GM10248 (cell line): ENCODE measurements around the gene KRTAP10-7.
"Not testable (repeated sequence)": the region's sequence is repeated elsewhere in the genome, so short reads cannot be mapped to it uniquely, and the experiment has no call there.

Experiments used
- CTCF ChIA-PET: fragments of 300-600 bp; sonication (Branson Sonifier 250); formaldehyde crosslinking; extraction: SDS; loops from one replicate; lab custom pipeline; 2021; ENCODE audit warnings: antibody characterized with exemption; lab: Yijun Ruan, JAX
- POLR2A ChIA-PET: fragments of 350-650 bp; sonication (Branson Sonifier 250); formaldehyde crosslinking; extraction: SDS; loops from one replicate; lab custom pipeline; 2020; ENCODE audit warnings: antibody characterized with exemption; lab: Yijun Ruan, JAX
- DNase-seq: peaks from one replicate; pipeline ENCODE4 v3.0.0; 2012; ENCODE audit errors: extremely low spot score
- CTCF ChIP-seq: IDR thresholded peaks from 2 replicates; pipeline ENCODE4 v1.5.1; 2012; ENCODE audit warnings: mild to moderate bottlenecking, low read depth; ENCODE audit errors: extremely low read depth, missing control alignments, control extremely low read depth

KRTAP10-7 gene

GRCh38 chr21:44556879-44557278 is 43.5 kb upstream of the KRTAP10-7 start:
- CTCF ChIA-PET = interaction anchor here (0.8 kb wide), 1 partner anchor 18 kb away, joined by 3 read pairs; no protein-coding TSS in a partner anchor
- TF ChIP-seq CTCF = no peak
- POLR2A ChIA-PET = no interaction called here
- DNase-seq = no peak

- POLR2A ChIA-PET = no interaction called here
- TF ChIP-seq CTCF = no peak
Observed at GRCh38 chr21:44557491-44558328, 42.7 kb upstream of the KRTAP10-7 start.

GRCh38 chr21:44558329-44558675 is 42.1 kb upstream of the KRTAP10-7 start:
- CTCF ChIA-PET, DNase-seq, POLR2A ChIA-PET: not testable (repeated sequence)

More at GRCh38 chr21:44557491-44558328, 42.7 kb upstream of the KRTAP10-7 start:
- CTCF ChIA-PET = interaction anchor here (0.8 kb wide), 1 partner anchor 17 kb away, joined by 3 read pairs; no protein-coding TSS in a partner anchor
- no peak for DNase-seq

- POLR2A ChIA-PET = no interaction called here
- DNase-seq = no peak
- no peak for TF ChIP-seq CTCF
- CTCF ChIA-PET = no interaction called here
Observed at GRCh38 chr21:44558695-44559094, 41.7 kb upstream of the KRTAP10-7 start, which contains the start of gene KRTAP10-3. TSS of gene KRTAP10-3 (minus strand) at chr21:44558795. CDS start at chr21:44558715, 80 bp downstream.

- ChIA-PET CTCF (no interaction called here), POLR2A (no interaction called here)
- no peak for DNase-seq
- TF ChIP-seq CTCF = no peak
Observed at GRCh38 chr21:44564099-44564498, 36.3 kb upstream of the KRTAP10-7 start.

- ChIA-PET POLR2A (no interaction called here), CTCF (no interaction called here)
- DNase-seq = peak; percentile 20
- TF ChIP-seq CTCF = no peak
Observed at GRCh38 chr21:44564886-44565598, 35.4 kb upstream of the KRTAP10-7 start.

- peak; percentile 7 for DNase-seq
- TF ChIP-seq CTCF = no peak
- POLR2A ChIA-PET = no interaction called here
- CTCF ChIA-PET = no interaction called here
Observed at GRCh38 chr21:44566403-44566802, 34.0 kb upstream of the KRTAP10-7 start.
